Measurements from ENCODE around the gene MZB1.

DNA sequence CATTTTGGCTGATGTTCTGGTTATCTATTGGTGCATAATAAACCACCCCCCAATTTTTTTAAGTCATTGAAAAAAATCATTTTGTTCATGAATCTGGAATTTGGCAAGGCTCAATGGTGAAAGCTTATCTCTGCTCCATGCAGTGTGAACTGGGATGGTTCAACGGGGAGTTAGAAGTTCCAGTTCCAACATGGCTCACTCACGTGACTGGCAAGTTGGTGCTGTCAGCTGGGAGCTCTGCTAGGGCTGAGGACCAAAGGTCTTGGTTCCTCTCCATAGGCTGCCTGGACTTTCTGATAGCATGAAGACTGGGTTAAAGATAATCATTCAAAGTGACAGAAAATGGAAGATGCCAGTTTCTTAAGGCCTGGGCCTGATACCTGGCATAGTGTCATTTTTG lies 17.2 kb upstream of the MZB1 start:
- TF ChIP-seq, protein P1, sequence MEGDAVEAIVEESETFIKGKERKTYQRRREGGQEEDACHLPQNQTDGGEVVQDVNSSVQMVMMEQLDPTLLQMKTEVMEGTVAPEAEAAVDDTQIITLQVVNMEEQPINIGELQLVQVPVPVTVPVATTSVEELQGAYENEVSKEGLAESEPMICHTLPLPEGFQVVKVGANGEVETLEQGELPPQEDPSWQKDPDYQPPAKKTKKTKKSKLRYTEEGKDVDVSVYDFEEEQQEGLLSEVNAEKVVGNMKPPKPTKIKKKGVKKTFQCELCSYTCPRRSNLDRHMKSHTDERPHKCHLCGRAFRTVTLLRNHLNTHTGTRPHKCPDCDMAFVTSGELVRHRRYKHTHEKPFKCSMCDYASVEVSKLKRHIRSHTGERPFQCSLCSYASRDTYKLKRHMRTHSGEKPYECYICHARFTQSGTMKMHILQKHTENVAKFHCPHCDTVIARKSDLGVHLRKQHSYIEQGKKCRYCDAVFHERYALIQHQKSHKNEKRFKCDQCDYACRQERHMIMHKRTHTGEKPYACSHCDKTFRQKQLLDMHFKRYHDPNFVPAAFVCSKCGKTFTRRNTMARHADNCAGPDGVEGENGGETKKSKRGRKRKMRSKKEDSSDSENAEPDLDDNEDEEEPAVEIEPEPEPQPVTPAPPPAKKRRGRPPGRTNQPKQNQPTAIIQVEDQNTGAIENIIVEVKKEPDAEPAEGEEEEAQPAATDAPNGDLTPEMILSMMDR (IDR thresholded peaks at IDR 0.05): no peak
- TF ChIP-seq POLR2A (IDR thresholded peaks at IDR 0.05): no peak
